Fibroblast of lung (primary cell): ENCODE data around the gene SPRR1B. TPM values are rescaled to one million over a fixed set of nuclear protein-coding genes. Genes with fewer than 3 reads are reported as not detected.

ENCODE experiments used
- DNase-seq, 2 donors: peaks; one replicate each; pipeline versions ENCODE4 v3.0.0 to v3.0.0-alpha.2; 2010; ENCODE audit warnings: low read depth in 2 of 2
- H2AFZ ChIP-seq: 2 replicates; pipeline ENCODE4 v1.5.1; 2012; ENCODE audit warnings: low read length, control low read depth, inconsistent platforms
- H3K27ac ChIP-seq: 2 replicates; pipeline ENCODE4 v1.5.1; 2011; ENCODE audit warnings: low read length, control low read depth; ENCODE audit not compliant: insufficient read depth
- H3K27me3 ChIP-seq: 2 replicates; pipeline ENCODE4 v1.5.1; 2011; ENCODE audit warnings: mild to moderate bottlenecking, low read length; ENCODE audit not compliant: control insufficient read depth, insufficient read depth
- H3K36me3 ChIP-seq: 2 replicates; pipeline ENCODE4 v1.5.1; 2011; ENCODE audit warnings: low read length; ENCODE audit not compliant: control insufficient read depth, insufficient read depth
- H3K4me1 ChIP-seq: 2 replicates; pipeline ENCODE4 v1.5.1; 2011; ENCODE audit warnings: low read length; ENCODE audit not compliant: control insufficient read depth, insufficient read depth; ENCODE audit errors: extremely low read depth
- H3K4me2 ChIP-seq: 2 replicates; pipeline ENCODE4 v1.5.1; 2011; ENCODE audit warnings: low read length, control low read depth; ENCODE audit not compliant: insufficient read depth; ENCODE audit errors: extremely low read depth
- H3K4me3 ChIP-seq, 4 experiments: fragments of 200-600 bp in 1 of 4; sonication (generic) in 1 of 4; replicated peaks in 1 of 4; 2 replicates each; pipeline ENCODE4 v1.5.1; 2011 to 2016; ENCODE audit warnings: low read length in 4 of 4, low read depth in 3 of 4, mild to moderate bottlenecking in 3 of 4, control low read depth in 2 of 4, inconsistent platforms in 1 of 4, mixed read lengths in 1 of 4; ENCODE audit not compliant: insufficient read depth in 1 of 4; ENCODE audit errors: control extremely low read depth in 1 of 4
- H3K79me2 ChIP-seq: 2 replicates; pipeline ENCODE4 v1.5.1; 2012; ENCODE audit warnings: mild to moderate bottlenecking, low read length, inconsistent platforms; ENCODE audit not compliant: control insufficient read depth, insufficient read depth
- H3K9ac ChIP-seq: 2 replicates; pipeline ENCODE4 v1.5.1; 2011; ENCODE audit warnings: mild to moderate bottlenecking, low read length, control low read depth; ENCODE audit not compliant: insufficient read depth
- H3K9me3 ChIP-seq: 2 replicates; pipeline ENCODE4 v1.5.1; 2012; ENCODE audit warnings: low read depth, low read length; ENCODE audit not compliant: control insufficient read depth, insufficient read depth
- H4K20me1 ChIP-seq: 2 replicates; pipeline ENCODE4 v1.5.1; 2011; ENCODE audit warnings: low read length; ENCODE audit not compliant: control insufficient read depth, insufficient read depth; ENCODE audit errors: extremely low read depth
- CTCF ChIP-seq, 2 donors: IDR thresholded peaks in 1 of 2; conservative IDR thresholded peaks in 1 of 2; 1 replicate in 1 of 2; 2 replicates in 1 of 2; pipeline ENCODE4 v1.5.1; 2011 to 2012; ENCODE audit warnings: low read length in 2 of 2, control low read depth in 1 of 2, inconsistent platforms in 1 of 2, low read depth in 1 of 2, mild to moderate bottlenecking in 1 of 2
- EZH2 ChIP-seq: IDR thresholded peaks from 2 replicates; pipeline ENCODE4 v1.5.1; 2012; ENCODE audit warnings: low read length, control low read depth, mild to moderate bottlenecking; ENCODE audit errors: missing control alignments
- polyA plus RNA-seq, 2 donors: library from polyadenylated mRNA; depleted of rRNA in 1 of 2; stranded (reverse) in 1 of 2; unstranded in 1 of 2; fragments of >200 nt; gene quantifications; 2 replicates each; pipeline ENCODE4 v1.2.1, GENCODE V29; 2011 to 2012; ENCODE audit warnings: missing spikeins in 1 of 2
- total RNA-seq: library from RNA; depleted of rRNA; stranded (reverse); fragments of >200 nt; gene quantifications from 2 replicates; pipeline ENCODE4 v1.2.1, GENCODE V29; 2014

Gene SPRR1B
- total and polyA plus RNA-seq, 2 donors (not counting 1 experiment from before 2014, with no cell fraction given), result not detected

DNA sequence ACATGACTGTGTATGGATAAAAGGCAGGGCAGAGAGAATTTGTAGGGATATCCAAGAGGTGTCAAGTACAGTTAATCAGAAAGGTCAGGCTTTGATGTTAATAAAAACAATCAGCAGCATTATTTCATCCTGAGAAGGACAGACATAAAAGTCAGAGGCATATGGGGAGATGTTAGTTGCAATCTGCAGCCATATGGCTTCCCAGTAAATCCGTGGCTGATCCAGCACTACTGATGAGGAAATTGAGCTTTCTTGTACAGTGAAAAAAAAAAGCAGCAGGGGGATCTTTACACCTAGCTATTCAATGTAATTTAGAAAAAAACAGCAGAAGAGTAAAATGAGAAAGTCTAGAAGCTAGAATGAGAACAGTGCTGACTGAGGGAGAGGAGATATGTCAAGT, 2.2 kb upstream of the SPRR1B start:
- DNase-seq, result no peak
- Histone ChIP-seq H2AFZ (no peak overlapping the region), H3K27me3 (no peaks in the 10 kb centered on the region)

DNA sequence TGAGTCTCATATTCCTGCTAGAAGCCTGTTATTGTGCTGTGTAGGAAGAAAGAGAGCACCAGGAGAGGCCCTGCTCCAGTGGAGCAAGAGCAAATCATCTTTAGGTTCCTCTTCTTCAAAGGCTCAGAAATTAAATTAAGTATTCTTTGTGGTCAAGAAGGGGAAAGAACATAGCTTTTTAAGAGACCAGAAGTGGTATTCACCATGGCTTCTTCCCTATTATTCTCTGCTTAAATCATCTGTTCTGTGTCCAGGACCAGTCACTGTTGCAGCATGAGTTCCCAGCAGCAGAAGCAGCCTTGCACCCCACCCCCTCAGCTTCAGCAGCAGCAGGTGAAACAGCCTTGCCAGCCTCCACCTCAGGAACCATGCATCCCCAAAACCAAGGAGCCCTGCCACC, 1.1 kb downstream of the SPRR1B start:
- H2AFZ ChIP-seq, result no peak overlapping the region

More for the DNA sequence above, 2.2 kb upstream of the SPRR1B start:
- H3K4me2 ChIP-seq, result no peak overlapping the region
- no peak overlapping the region for H3K9ac ChIP-seq
- TF ChIP-seq CTCF (conservative IDR thresholded peaks at IDR 0.05 in 1 of 2, IDR thresholded peaks at IDR 0.05 in 1 of 2; ENCODE audit: low read depth in 1 of 2, low read length in 2 of 2) (no peak), EZH2 (no peak)
- H3K79me2 ChIP-seq, result no peaks in the 10 kb centered on the region
- H3K4me1 ChIP-seq, result no peaks in the 10 kb centered on the region
- no peaks in the 10 kb centered on the region for H3K36me3 ChIP-seq
- H3K4me3 ChIP-seq, result no peak overlapping the region
- no peaks in the 10 kb centered on the region for H4K20me1 ChIP-seq
- no peak overlapping the region for H3K27ac ChIP-seq
- H3K9me3 ChIP-seq, result no peaks in the 10 kb centered on the region

DNA sequence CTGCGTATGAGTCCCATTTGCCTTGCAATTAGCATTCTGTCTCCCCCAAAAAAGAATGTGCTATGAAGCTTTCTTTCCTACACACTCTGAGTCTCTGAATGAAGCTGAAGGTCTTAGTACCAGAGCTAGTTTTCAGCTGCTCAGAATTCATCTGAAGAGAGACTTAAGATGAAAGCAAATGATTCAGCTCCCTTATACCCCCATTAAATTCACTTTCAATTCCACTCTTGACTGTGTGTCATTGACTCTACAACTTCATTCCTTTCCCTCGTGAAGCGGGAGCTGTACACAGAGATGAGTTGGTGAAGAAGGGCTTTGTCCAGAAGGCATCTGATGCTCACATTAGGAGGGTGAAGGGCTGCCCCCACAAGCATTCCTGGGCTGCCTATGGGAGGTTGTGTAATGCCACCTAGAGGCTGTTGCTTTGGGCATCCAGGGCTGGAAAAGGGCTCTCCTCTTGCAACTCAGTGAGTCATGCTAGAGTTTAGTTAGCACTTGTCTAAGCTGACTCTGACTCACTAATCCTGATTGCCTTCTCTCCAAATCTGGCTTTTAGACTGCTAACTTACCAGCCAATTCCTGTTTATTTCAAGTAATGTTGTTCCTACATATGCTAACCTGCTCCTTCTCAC, 1.8 kb downstream of the SPRR1B start:
- no peaks in the 10 kb centered on the region for H3K36me3 ChIP-seq
- H4K20me1 ChIP-seq, result no peaks in the 10 kb centered on the region
- no peaks in the 10 kb centered on the region for H3K79me2 ChIP-seq
- DNase-seq, result peak; percentile 17 to 59
- H2AFZ ChIP-seq, result no peak overlapping the region
- H3K9me3 ChIP-seq, result no peaks in the 10 kb centered on the region
- H3K27me3 ChIP-seq, result no peaks in the 10 kb centered on the region
- H3K4me2 ChIP-seq, result no peak overlapping the region
- H3K9ac ChIP-seq, result no peak overlapping the region
- no peak overlapping the region for H3K27ac ChIP-seq
- H3K4me1 ChIP-seq, result no peaks in the 10 kb centered on the region
- TF ChIP-seq EZH2, result no peak
- peak in 1 of 2 donors; percentile 19 for TF ChIP-seq CTCF (conservative IDR thresholded peaks at IDR 0.05 in 1 of 2, IDR thresholded peaks at IDR 0.05 in 1 of 2; ENCODE audit: low read depth in 1 of 2, low read length in 2 of 2)
- no peak overlapping the region for H3K4me3 ChIP-seq

More for the DNA sequence above, 1.1 kb downstream of the SPRR1B start:
- Histone ChIP-seq H3K9ac (no peak overlapping the region), H3K36me3 (no peaks in the 10 kb centered on the region), H3K79me2 (no peaks in the 10 kb centered on the region), H3K4me3 (no peak overlapping the region), H4K20me1 (no peaks in the 10 kb centered on the region), H3K27me3 (no peaks in the 10 kb centered on the region), H3K4me2 (no peak overlapping the region), H3K27ac (no peak overlapping the region), H3K4me1 (no peaks in the 10 kb centered on the region), H3K9me3 (no peaks in the 10 kb centered on the region)
- no peak for DNase-seq
- no peak for TF ChIP-seq CTCF (conservative IDR thresholded peaks at IDR 0.05 in 1 of 2, IDR thresholded peaks at IDR 0.05 in 1 of 2; ENCODE audit: low read depth in 1 of 2, low read length in 2 of 2)
- TF ChIP-seq EZH2, result no peak
